Measurements from ENCODE around the gene SND1. TPM values are rescaled to one million over a fixed set of nuclear protein-coding genes. Genes with fewer than 3 reads are reported as not detected.

Gene SND1
- total and polyA plus RNA-seq, 10 of the 15 experiments (the other 5 are each of a cell fraction or from before 2014, with no cell fraction given) = 52.4 to 270 (median 146) TPM

DNA sequence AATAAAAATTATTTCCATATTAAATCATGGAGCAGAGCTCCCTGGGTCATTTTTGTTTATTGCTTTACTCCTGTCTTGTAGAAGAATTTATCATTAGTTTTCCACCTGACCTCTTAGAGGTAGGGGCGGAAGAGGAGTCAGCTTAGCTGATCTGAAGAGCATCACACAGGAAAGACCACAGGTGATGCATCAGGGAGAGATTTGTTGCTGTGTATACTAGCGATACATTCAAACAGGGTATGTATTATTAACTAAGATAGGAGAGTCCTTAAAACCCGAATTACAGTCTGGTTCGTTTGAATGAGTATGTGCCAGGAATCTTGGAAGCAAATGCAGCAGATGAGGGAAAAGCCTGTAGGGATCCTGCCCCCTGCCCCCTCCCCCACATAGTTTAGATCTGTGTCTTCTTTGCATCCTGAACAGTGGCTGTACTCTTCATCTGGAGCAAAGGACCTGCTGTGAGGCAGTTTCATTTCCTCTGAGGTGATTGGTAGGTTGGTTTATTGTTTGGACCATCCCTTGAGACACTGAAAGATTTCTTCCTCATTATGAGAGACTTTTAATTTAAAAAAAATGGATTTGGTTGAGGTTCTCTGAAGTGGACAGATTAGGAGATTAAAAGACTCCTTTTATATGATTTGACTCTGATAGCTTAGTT is 177.0 kb downstream of the SND1 start:
- DNase-seq (ENCODE audit: low read depth, low spot score) (no peak), ATAC-seq (peak; percentile 86), FAIRE-seq (no peak)
- ChIA-PET SMC1A (ENCODE audit: uncharacterized antibody, unreplicated experiment) (interaction anchor here (1.2 to 1.5 kb wide), 3 partner anchors 10 to 37 kb away, joined by 3 to 4 read pairs (median 3); no protein-coding TSS in a partner anchor), POLR2A (interaction anchor here (1.0 kb wide), 1 partner anchor 65 kb away, joined by 3 read pairs; no protein-coding TSS in a partner anchor), RAD21 (ENCODE audit: unreplicated experiment) (no interaction called here), CTCF (interaction anchor here (1.1 kb wide), 1 partner anchor 32 kb away, joined by 3 read pairs; no protein-coding TSS in a partner anchor)
- 69% methylated on average over 4 of the region's 4 CpGs for WGBS (ENCODE audit: insufficient coverage, insufficient replicate concordance, low lambda C conversion rate, missing lambda C conversion rate)
- Histone ChIP-seq H3K9ac (ENCODE audit: control insufficient read depth, insufficient read depth, low read length) (no peak overlapping the region), H2AFZ (ENCODE audit: control insufficient read depth, low read depth, low read length) (no peak overlapping the region), H3K4me1 (ENCODE audit: control insufficient read depth, insufficient read depth, low read length) (peaks cover 7% of the 10 kb centered on the region), H3K79me2 (ENCODE audit: control insufficient read depth, insufficient read depth, low read length) (peaks cover 5% of the 10 kb centered on the region), H3K36me3 (ENCODE audit: control insufficient read depth in 2 of 2, insufficient read depth in 2 of 2, low read length in 1 of 2) (peaks cover 0 to 6% of the 10 kb centered on the region in 2 experiments; a peak in 3 of 4 replicates), H3K4me2 (ENCODE audit: control insufficient read depth, insufficient read depth) (peak overlapping the region; percentile 22; the same call in 1 of the 2 replicates), H3K27ac (ENCODE audit: control insufficient read depth, insufficient read depth) (no peak overlapping the region), H3K27me3 (replicated peaks in 1 of 2; ENCODE audit: control insufficient read depth in 2 of 2, insufficient read depth in 2 of 2, low read length in 1 of 2) (no peaks in the 10 kb centered on the region), H4K20me1 (ENCODE audit: control insufficient read depth, insufficient read depth) (no peaks in the 10 kb centered on the region), H3K4me3 (no peak overlapping the region), H3K9me3 (replicated peaks; ENCODE audit: control insufficient read depth, insufficient read depth, low read length) (no peaks in the 10 kb centered on the region)
- in situ Hi-C loops (cut with MboI) = no loop called here
- TF ChIP-seq MEF2B (IDR thresholded peaks at IDR 0.05; ENCODE audit: partially characterized antibody, poor library complexity, severe bottlenecking) (peak; percentile 20), STAT3 (IDR thresholded peaks at IDR 0.05; ENCODE audit: low read depth, low read length) (no peak), CHD4 (IDR thresholded peaks at IDR 0.05) (no peak), IKZF1 (conservative IDR thresholded peaks at IDR 0.05) (0 out of 2 replicates have a peak, but pooled peaks have one; percentile 11), IKZF2 (IDR thresholded peaks at IDR 0.05) (peak in 1 of 2 experiments; percentile 53; a peak in 1 of 4 replicates), SPI1 (IDR thresholded peaks at IDR 0.05; ENCODE audit: borderline replicate concordance, insufficient read depth, low read depth, low read length) (peak; percentile 70; the same call in 1 of the 2 replicates), MTA2 (IDR thresholded peaks at IDR 0.05; ENCODE audit: low read depth) (peak; percentile 41; the same call in 1 of the 2 replicates)
- BruUV-seq (replicated peaks) = no TSS peak
- intact Hi-C loops (cut with micrococcal nuclease; ENCODE audit: unreplicated experiment) = no loop called here

Data from GM12878 (cell line).